ENCODE results near the gene DGCR2. TPM values are rescaled to one million over a fixed set of nuclear protein-coding genes. Genes with fewer than 3 reads are reported as not detected.

DGCR2 gene
- total and polyA plus RNA-seq, 12 donors = 24.3 to 70.1 (median 51.9) TPM

DNA sequence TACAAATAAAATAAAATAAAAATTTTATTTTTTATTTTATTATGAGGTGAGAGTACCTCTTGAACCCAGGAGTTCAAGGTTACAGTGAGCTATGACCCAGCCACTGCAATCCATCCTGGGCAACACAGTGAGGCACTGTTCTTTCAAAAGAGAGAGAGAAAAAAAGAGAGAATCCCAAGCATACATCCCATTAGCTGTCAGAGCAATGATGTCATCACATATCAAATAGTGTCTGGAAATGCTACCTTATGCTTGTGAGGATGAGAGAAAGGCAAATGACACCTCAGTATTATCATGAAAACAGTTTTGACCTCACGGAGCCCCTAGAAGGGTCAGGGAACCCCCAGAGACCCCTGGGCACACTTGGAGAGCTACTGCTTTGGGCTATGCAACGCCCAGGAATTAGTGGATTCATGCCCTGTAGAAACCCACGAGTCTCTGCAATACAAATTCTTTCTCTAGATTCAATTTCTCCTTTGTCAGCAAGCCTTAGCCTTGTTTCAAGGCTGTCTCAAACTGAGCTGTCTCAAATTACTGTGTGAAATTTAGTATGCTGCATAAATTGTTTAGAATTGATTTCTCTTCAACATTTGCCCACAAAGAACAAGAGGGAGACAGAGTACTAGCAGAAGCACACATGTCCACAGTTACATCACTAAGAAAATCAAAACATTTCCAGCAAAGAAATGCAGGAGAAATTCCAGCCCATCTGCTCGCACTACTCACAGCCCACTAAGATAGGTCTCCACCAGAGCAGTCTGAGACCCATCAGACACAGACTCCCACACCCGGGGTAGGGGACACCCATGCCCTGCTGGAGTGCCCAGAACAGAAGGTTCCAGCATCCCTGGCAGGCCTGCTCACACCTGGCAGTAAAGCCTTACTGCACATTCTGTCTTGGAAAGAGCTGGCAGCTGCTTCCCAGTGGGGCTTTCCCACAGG lies 18.1 kb downstream of the DGCR2 start:
- TF ChIP-seq, protein P1, sequence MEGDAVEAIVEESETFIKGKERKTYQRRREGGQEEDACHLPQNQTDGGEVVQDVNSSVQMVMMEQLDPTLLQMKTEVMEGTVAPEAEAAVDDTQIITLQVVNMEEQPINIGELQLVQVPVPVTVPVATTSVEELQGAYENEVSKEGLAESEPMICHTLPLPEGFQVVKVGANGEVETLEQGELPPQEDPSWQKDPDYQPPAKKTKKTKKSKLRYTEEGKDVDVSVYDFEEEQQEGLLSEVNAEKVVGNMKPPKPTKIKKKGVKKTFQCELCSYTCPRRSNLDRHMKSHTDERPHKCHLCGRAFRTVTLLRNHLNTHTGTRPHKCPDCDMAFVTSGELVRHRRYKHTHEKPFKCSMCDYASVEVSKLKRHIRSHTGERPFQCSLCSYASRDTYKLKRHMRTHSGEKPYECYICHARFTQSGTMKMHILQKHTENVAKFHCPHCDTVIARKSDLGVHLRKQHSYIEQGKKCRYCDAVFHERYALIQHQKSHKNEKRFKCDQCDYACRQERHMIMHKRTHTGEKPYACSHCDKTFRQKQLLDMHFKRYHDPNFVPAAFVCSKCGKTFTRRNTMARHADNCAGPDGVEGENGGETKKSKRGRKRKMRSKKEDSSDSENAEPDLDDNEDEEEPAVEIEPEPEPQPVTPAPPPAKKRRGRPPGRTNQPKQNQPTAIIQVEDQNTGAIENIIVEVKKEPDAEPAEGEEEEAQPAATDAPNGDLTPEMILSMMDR (IDR thresholded peaks at IDR 0.05) = no peak
- no peak for TF ChIP-seq POLR2A (IDR thresholded peaks at IDR 0.05)
- Histone ChIP-seq H3K36me3 (replicated peaks in 1 of 2) (no peaks in the 10 kb centered on the region), H3K4me3 (no peak overlapping the region), H3K4me1 (replicated peaks in 1 of 2) (peaks cover 17 to 36% of the 10 kb centered on the region in 2 donors), H3K27me3 (no peaks in the 10 kb centered on the region), H3K27ac (peak overlapping the region in 4 of 5 donors; percentile 7 to 53 (median 14)), H3K9me3 (replicated peaks in 1 of 3) (no peaks in the 10 kb centered on the region)
- DNase-seq = peak in 3 of 7 donors; percentile 15 to 45 (median 18)
- intact Hi-C loops (cut with DNase I) = loop anchor here in 1 of 2 donors (10.0 kb wide), 1 partner anchor 59 kb away; no protein-coding TSS in a partner anchor
- 45 to 69% (median 56%) methylated on average over 5 of the region's 5 CpGs for WGBS, 4 donors

DNA sequence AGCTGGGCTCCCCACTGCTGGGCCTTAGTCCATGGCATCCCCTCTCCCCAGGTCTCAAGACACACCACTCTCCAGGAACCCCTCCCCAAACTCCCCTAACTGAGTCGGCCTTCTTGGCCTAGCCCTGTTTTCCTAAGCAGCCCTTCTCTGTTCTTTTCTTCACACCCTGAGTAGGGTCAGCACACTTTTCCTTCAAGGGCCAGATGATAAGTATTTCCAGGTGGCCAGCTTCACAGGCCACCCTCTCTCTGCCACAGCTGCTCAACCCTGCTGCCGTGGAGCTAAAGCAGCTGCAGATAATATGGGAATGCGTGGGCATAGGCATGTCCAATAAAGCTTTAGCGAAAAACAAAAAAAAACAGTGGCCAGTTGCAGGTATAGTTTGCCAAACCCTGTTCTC lies 24.1 kb downstream of the DGCR2 start:
- no peaks in the 10 kb centered on the region for H3K9me3 ChIP-seq (replicated peaks in 1 of 3)
- 78 to 85% (median 81%) methylated on average over 4 of the region's 4 CpGs for WGBS, 4 donors
- TF ChIP-seq POLR2A (IDR thresholded peaks at IDR 0.05) = no peak
- TF ChIP-seq, protein P1 (IDR thresholded peaks at IDR 0.05) = no peak
- H3K4me1 ChIP-seq (replicated peaks in 1 of 2) = peaks cover 0 to 6% of the 10 kb centered on the region in 2 donors
- H3K36me3 ChIP-seq (replicated peaks in 1 of 2) = peaks cover 0 to 3% of the 10 kb centered on the region in 2 donors
- no peak overlapping the region for H3K4me3 ChIP-seq
- H3K27ac ChIP-seq = no peak overlapping the region
- intact Hi-C loops (cut with DNase I) = no loop called here
- H3K27me3 ChIP-seq = no peaks in the 10 kb centered on the region
- DNase-seq = no peak

DNA sequence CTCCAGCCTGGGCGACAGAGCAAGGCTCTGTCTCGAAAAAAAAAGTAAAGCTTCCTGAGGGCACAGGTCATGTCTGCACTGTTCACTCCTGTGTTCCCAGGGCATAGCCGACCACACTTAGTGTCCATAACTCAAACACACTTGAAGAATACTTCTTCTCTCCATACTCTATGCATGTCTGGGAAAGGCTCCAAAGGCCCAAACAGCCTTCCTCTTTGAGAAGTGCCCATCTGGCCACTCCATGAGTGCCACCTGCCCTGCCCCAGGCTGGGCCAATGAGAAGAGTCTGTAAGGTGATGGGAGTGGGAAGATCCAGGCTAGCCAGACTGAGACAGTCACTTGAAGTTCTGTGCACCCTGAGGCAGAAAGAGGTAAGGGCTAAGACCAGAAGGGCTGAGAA lies 24.7 kb downstream of the DGCR2 start:
- TF ChIP-seq, protein P1 (IDR thresholded peaks at IDR 0.05) = no peak
- no peak for TF ChIP-seq POLR2A (IDR thresholded peaks at IDR 0.05)
- peak in 1 of 7 donors; percentile 38 for DNase-seq
- WGBS, 4 donors = 69 to 86% (median 75%) methylated on average over 3 of the region's 3 CpGs
- H3K9me3 ChIP-seq (replicated peaks in 1 of 3) = no peaks in the 10 kb centered on the region
- no peak overlapping the region for H3K27ac ChIP-seq
- no peaks in the 10 kb centered on the region for H3K27me3 ChIP-seq
- H3K36me3 ChIP-seq (replicated peaks in 1 of 2) = peaks cover 0 to 3% of the 10 kb centered on the region in 2 donors
- intact Hi-C loops (cut with DNase I) = no loop called here
- H3K4me3 ChIP-seq = no peak overlapping the region
- peaks cover 0 to 6% of the 10 kb centered on the region in 2 donors for H3K4me1 ChIP-seq (replicated peaks in 1 of 2)

DNA sequence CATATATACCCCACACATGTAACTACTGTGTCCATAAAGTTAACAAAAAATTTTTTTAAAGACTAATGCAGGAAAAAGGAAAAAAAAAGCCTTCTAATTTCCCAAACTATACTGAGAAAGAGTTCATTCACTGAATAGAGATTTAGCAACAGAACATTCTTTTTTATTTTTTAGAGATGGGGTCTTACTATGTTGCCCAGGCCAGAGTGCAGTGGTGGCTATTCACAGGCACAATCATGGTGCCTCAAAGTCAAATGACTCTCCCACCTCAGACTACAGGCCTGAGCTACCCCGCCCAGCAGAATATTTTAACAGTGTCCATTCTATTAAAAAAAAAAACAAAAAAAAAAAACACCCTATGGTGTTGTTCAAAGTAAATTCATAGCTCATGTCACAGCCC lies 25.7 kb downstream of the DGCR2 start:
- DNase-seq = no peak
- no peak overlapping the region for H3K27ac ChIP-seq
- H3K9me3 ChIP-seq (replicated peaks in 1 of 3) = no peaks in the 10 kb centered on the region
- no peaks in the 10 kb centered on the region for H3K27me3 ChIP-seq
- H3K36me3 ChIP-seq (replicated peaks in 1 of 2) = peaks cover 0 to 3% of the 10 kb centered on the region in 2 donors
- no peak overlapping the region for H3K4me3 ChIP-seq
- WGBS, 4 donors = 96 to 100% (median 98%) methylated on average over 1 of the region's 1 CpG
- H3K4me1 ChIP-seq (replicated peaks in 1 of 2) = peaks cover 0 to 6% of the 10 kb centered on the region in 2 donors
- TF ChIP-seq POLR2A (IDR thresholded peaks at IDR 0.05) = no peak
- TF ChIP-seq, protein P1 (IDR thresholded peaks at IDR 0.05) = no peak
- intact Hi-C loops (cut with DNase I) = no loop called here

Data from adrenal gland (tissue), 12 donors.